A549 (cell line): ENCODE results near the gene SLC25A36.

Experiments
- CHD4 ChIP-seq: fragments of 200-600 bp; sonication (generic); IDR thresholded peaks from 2 replicates; pipeline ENCODE4 v1.6.1; 2016; ENCODE audit warnings: antibody characterized with exemption, mild to moderate bottlenecking, borderline replicate concordance
- EP300 ChIP-seq, 2 experiments: fragments of >200 bp; sonication (Bioruptor Twin); formaldehyde crosslinking; IDR thresholded peaks; 2 replicates in 1 of 2; 3 replicates in 1 of 2; pipeline ENCODE4 v1.6.1; 2016 to 2017
- MAZ ChIP-seq: fragments of 150-350 bp; IDR thresholded peaks from 2 replicates; pipeline ENCODE4 v1.6.1; 2014; ENCODE audit warnings: antibody characterized with exemption, low read depth, low read length, borderline replicate concordance
- NR3C1 ChIP-seq: fragments of >200 bp; sonication (Bioruptor Twin); formaldehyde crosslinking; IDR thresholded peaks from 3 replicates; pipeline ENCODE4 v1.6.1; 2017
- SMC3 ChIP-seq: fragments of >200 bp; sonication (Bioruptor Twin); formaldehyde crosslinking; IDR thresholded peaks from 3 replicates; pipeline ENCODE4 v1.6.1; 2018; ENCODE audit warnings: inconsistent platforms

DNA sequence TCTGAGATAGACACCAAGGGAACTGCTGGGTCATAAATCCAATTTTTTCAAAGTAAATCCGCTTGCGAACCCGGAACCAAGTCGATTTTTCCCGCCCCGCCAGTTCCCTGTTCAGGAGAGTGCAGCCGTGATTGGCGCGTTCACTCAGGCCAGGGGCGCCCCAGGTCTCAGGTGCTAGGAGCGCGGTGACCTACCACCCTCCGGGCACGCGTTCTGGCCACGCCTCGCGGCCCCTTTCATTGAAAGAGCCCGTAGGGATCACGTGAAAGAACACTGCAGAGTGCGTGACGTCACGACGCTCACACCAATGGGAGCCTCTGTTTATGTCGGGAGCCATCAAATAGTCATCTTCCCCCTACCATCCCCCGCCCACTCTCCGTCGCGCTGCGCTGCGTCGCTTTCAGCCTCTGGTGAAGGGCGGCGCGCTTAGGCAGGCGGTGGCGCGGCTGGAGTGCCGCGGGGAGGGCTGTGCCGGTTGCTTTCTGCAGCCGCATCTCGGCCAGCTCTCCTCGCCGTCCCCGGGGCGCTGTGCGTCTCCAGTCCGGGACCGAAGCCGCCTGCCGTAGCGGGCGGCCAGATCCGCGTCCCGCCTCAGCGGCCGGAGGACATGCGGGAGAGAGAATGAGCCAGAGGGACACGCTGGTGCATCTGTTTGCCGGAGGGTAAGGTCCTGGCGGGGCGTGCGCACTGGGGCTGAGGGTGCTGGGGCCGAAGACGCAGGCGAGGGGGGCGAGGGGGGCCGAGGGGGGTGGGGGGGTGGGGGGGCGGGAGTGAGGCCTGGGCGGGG, at the start of gene SLC25A36:
- no peak for TF ChIP-seq EP300 (IDR thresholded peaks at IDR 0.05)
- no peak for TF ChIP-seq MAZ
- TF ChIP-seq SMC3 = no peak
- no peak for TF ChIP-seq NR3C1
- no peak for TF ChIP-seq CHD4
